HG03135 (cell line): Measurements from ENCODE around the gene CBFB.
A peak's percentile ranks its signal among the peaks of the same experiment; 100 is the strongest.

Experiments used
- ATAC-seq: cut with Tn5 transposase; IDR thresholded peaks from one replicate; pipeline ENCODE4 v1.9.1; 2021; ENCODE audit warnings: mild to moderate bottlenecking, moderate library complexity; ENCODE audit not compliant: unreplicated experiment

The CBFB gene

GRCh38 chr16:67016681-67017420 is 12.1 kb upstream of the CBFB start:
- no peak for ATAC-seq

- ATAC-seq: no peak
These were observed 11.6 kb upstream of the CBFB start for GRCh38 chr16:67017421-67017750.

- ATAC-seq: peak; percentile 81
These were observed 11.0 kb upstream of the CBFB start for GRCh38 chr16:67017810-67018488.

GRCh38 chr16:67019171-67019570 is 9.8 kb upstream of the CBFB start:
- no peak for ATAC-seq

- no peak for ATAC-seq
These were observed 7.6 kb upstream of the CBFB start for GRCh38 chr16:67021321-67021720.

GRCh38 chr16:67022531-67023214 is 6.3 kb upstream of the CBFB start:
- no peak for ATAC-seq

- no peak for ATAC-seq
These were observed 5.3 kb upstream of the CBFB start for GRCh38 chr16:67023689-67024088.

GRCh38 chr16:67024384-67025209 is 4.4 kb upstream of the CBFB start:
- no peak for ATAC-seq

- ATAC-seq: no peak
These were observed 3.8 kb upstream of the CBFB start for GRCh38 chr16:67025210-67025550.

- ATAC-seq: no peak
These were observed 2.4 kb upstream of the CBFB start for GRCh38 chr16:67026570-67026969.

GRCh38 chr16:67027046-67027445 is 1.9 kb upstream of the CBFB start:
- ATAC-seq: no peak

- ATAC-seq: no peak
These were observed 718 bp upstream of the CBFB start for GRCh38 chr16:67028167-67028695.

- peak; percentile 40 for ATAC-seq
These were observed 526 bp downstream of the CBFB start for GRCh38 chr16:67029254-67030096.

- no peak for ATAC-seq
These were observed 1.4 kb downstream of the CBFB start for GRCh38 chr16:67030221-67030962.

GRCh38 chr16:67034487-67034886 is 5.5 kb downstream of the CBFB start:
- no peak for ATAC-seq

GRCh38 chr16:67035364-67035763 is 6.4 kb downstream of the CBFB start:
- ATAC-seq: no peak

- no peak for ATAC-seq
These were observed 7.4 kb downstream of the CBFB start for GRCh38 chr16:67036323-67036741.

- ATAC-seq: no peak
These were observed 10.5 kb downstream of the CBFB start for GRCh38 chr16:67039260-67040020.

- no peak for ATAC-seq
These were observed 11.2 kb downstream of the CBFB start for GRCh38 chr16:67040166-67040565.
